ENCODE measurements around the gene KCNIP1.

The KCNIP1 gene

DNA sequence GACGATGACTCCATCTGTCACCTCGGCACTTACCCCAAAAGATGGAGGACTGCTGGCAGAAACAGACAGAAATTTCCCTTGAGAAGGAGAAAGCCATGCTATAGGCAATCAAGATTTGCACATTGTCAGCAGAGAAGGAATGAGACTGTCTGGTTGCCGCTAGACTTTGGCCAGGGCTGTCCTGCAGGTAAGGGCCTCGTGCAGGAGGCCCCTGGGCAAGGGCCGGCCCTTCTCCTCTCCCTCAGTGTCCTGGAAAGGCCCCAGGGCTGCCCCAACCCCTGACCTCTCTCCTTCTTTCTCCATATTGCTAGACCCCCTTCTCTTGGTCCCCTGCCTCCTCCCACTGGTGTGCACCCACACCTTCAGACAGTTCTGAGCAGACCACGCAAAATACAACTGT lies 14.6 kb upstream of the KCNIP1 start:
- no peak for TF ChIP-seq GATA1 (IDR thresholded peaks at IDR 0.05; ENCODE audit: low read depth, low read length)
- TF ChIP-seq POLR2A (IDR thresholded peaks at IDR 0.05; ENCODE audit: low read length), result no peak
- no peak for DNase-seq

GRCh38 chr5:170490381-170490780 lies 13.4 kb upstream of the KCNIP1 start:
- no peak for DNase-seq
- no peak for TF ChIP-seq POLR2A (IDR thresholded peaks at IDR 0.05; ENCODE audit: low read length)
- no peak for TF ChIP-seq GATA1 (IDR thresholded peaks at IDR 0.05; ENCODE audit: low read depth, low read length)

DNA sequence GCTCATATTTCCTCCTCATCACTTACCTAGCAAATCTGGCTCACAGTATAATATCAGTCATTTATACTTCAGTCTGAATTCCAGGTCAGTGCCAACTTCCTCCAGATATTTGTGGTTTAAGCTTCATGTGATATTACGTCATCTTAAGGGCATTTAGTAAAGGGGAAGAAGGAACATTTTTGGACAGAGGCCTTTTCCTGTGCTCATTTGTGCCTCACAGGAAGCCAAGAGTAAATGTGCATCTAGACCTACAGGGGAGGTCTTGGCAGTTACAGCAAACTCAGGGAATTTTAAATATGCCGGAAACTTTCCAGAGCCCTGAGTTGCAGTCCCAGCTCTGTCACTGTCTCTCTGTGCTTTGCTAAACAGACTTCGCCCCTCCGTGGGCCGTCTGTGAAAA lies 12.3 kb upstream of the KCNIP1 start:
- no peak for DNase-seq
- TF ChIP-seq POLR2A (IDR thresholded peaks at IDR 0.05; ENCODE audit: low read length), result no peak
- no peak for TF ChIP-seq GATA1 (IDR thresholded peaks at IDR 0.05; ENCODE audit: low read depth, low read length)

DNA sequence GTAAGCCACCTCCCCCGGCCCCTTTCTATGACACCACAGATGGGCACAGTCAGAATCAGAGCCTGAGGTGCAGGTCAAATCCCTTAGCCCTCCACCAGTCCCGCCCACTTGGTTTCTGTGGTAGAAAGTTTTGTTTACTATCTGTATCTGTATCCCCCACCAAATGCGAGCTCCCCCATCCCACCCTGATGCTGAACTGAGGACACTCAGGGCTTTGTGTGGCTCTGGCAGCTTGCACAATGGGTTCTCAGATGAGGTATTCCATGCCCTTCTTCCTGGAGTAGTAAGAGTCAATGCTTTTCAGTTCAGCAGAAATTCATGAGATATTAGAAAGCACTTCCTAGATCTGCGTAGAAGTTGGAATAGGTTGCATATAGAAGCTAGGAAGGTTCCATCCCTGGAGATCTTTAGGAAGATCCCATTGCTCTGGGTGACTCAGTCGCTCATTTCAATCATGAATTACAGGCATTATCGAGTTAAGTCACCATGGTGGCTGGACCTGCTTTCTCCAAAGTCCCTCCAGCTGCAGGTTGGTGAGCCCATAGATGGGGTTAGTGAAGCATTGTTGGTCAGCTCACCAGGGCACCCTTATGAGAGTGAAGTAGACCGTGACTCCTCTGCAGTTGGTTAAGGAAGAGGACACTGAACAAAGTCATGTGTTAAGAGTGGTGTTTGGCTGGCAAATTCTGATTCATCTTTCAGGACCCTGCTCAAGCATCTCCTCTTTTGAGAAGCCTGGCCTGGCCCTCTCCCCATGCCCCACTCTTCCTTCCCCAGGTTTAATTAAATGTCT lies 10.6 kb upstream of the KCNIP1 start:
- TF ChIP-seq POLR2A (IDR thresholded peaks at IDR 0.05; ENCODE audit: low read length) (no peak), GATA1 (IDR thresholded peaks at IDR 0.05; ENCODE audit: low read depth, low read length) (no peak)

DNA sequence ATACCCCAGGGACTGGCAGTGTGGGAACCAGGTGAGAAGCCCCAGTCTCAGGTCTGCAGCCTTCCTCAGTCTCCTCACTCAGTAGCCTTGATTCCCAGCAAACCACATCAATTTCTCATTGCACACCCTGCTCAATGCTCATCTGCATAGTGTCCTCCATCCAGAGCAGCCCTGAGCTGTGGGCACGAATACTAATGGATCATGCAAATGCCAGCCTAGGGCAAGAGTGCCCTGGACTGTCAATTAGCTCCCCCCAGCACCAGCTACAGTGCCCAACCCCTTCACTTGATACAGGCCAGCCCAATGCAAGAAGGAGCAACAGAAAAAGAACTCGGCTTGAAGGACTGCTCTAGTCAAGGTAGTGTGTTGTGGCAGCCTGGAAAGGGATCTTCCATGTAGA lies 9.8 kb upstream of the KCNIP1 start:
- DNase-seq, result no peak
- TF ChIP-seq GATA1 (IDR thresholded peaks at IDR 0.05; ENCODE audit: low read depth, low read length) (no peak), POLR2A (IDR thresholded peaks at IDR 0.05; ENCODE audit: low read length) (no peak)

More for the DNA sequence above, 10.6 kb upstream of the KCNIP1 start:
- DNase-seq, result no peak

DNA sequence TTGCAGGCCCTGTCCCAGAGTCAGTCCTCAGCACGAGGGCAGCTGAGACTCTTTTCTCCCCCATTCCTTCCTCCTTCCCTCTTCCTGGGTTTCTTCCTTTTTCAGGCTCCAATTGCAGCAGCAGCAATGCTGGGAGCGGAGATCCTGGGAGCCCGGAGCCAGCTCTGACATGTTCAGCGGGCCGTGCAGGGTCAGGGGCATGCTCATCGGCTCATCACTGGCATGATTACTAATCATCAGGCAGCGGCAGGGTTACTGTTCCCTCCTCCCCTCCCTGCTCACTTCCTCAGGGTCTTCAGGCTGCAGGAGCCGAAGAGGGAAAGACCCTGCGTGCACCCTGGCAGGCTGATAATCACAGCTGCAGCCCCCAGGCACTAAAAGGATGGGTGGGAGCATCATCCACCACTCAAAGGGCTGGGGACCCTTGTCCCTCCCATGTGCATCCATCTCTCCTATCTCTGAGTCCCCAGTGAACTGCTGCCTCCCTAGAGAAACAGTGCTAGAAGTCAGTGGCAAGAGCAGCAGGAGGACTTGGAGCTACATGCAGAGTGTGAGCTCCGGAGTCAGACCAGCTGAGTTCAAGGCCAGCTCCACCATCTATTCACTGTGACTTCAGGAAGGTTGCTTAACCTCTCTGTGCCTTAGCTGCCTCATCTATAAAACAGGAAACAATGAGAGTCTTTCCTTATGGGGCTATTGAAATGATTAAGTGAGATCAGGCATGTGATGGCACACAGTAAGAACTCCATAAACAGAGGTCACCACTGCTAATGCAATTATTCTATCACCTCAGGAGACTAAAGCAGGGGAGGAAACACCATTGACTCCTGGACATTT lies 7.8 kb upstream of the KCNIP1 start:
- TF ChIP-seq POLR2A (IDR thresholded peaks at IDR 0.05; ENCODE audit: low read length) (no peak), GATA1 (IDR thresholded peaks at IDR 0.05; ENCODE audit: low read depth, low read length) (no peak)
- DNase-seq, result no peak

- no peak for TF ChIP-seq POLR2A (IDR thresholded peaks at IDR 0.05; ENCODE audit: low read length)
- no peak for TF ChIP-seq GATA1 (IDR thresholded peaks at IDR 0.05; ENCODE audit: low read depth, low read length)
These were observed 7.2 kb upstream of the KCNIP1 start for GRCh38 chr5:170496662-170497028.

GRCh38 chr5:170497311-170498038 lies 6.3 kb upstream of the KCNIP1 start:
- no peak for DNase-seq
- no peak for TF ChIP-seq GATA1 (IDR thresholded peaks at IDR 0.05; ENCODE audit: low read depth, low read length)
- no peak for TF ChIP-seq POLR2A (IDR thresholded peaks at IDR 0.05; ENCODE audit: low read length)

More at GRCh38 chr5:170496662-170497028, 7.2 kb upstream of the KCNIP1 start:
- no peak for DNase-seq

DNA sequence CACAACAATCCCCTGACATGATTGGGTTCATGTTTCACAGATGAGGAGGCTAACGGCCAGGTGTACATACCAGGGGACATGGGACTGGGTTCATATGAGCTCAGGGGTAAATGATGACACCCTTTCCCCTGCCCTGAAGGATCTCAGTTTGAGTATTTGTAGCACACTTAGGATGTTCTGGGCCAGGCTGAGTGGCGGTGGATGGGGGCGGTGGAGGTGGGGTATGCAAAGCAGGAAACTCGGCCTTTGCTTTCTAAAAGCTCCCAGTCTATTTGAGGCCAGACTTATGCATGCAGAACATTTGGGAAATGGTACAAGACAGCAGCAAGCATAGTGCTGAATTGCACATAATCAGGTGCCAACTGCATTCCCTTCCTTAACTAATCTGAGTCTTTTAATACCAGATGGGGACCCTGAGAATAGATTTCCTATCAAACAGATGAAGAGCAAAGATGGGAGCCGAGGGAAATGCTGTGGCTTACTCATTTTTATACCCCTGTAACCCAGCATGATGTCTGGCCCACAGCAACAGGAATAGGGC lies 4.9 kb upstream of the KCNIP1 start:
- no peak for DNase-seq
- TF ChIP-seq POLR2A (IDR thresholded peaks at IDR 0.05; ENCODE audit: low read length) (no peak), GATA1 (IDR thresholded peaks at IDR 0.05; ENCODE audit: low read depth, low read length) (no peak)

DNA sequence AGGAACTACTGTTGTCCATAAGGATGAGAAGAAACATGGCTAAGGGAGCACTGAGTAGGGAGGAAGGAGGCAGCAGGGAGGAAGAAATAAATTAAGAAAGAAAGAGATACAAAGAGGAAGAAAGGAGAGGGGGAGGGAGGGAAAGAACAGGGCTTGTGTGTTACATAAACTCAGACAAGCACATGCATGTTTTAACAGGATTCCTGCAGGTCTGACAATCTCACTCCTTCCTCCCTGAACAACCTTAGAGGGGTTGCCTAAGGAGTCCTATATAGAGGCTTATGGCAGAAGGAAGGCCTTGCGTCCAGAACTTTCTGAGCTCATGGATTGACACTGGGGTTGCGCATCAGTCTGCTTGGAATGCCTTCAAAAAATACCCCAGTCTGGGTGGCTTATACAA lies 4.2 kb upstream of the KCNIP1 start:
- TF ChIP-seq POLR2A (IDR thresholded peaks at IDR 0.05; ENCODE audit: low read length) (no peak), GATA1 (IDR thresholded peaks at IDR 0.05; ENCODE audit: low read depth, low read length) (no peak)
- DNase-seq, result no peak

GRCh38 chr5:170501361-170501760 lies 2.5 kb upstream of the KCNIP1 start:
- TF ChIP-seq GATA1 (IDR thresholded peaks at IDR 0.05; ENCODE audit: low read depth, low read length) (no peak), POLR2A (IDR thresholded peaks at IDR 0.05; ENCODE audit: low read length) (no peak)
- DNase-seq, result no peak

DNA sequence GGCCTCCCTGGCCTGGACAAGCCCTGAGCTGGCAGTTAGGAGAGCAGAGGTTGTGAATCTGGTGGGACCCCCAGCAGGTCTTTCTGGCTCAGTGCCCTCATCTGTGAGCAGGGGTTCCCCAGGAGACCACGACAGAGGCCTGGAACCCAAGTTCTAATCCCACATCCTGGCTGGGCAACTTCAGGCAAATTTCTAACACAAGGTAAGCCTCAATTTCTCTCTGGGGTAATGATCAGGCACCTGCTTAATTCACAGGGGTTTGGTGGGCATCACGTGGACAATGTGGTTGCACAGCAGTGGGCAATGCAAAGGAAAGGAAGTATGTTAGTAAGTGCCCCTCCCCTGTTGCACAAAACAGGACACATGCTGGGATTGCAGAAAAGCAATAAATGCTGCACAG lies 1.9 kb upstream of the KCNIP1 start:
- no peak for TF ChIP-seq POLR2A (IDR thresholded peaks at IDR 0.05; ENCODE audit: low read length)
- TF ChIP-seq GATA1 (IDR thresholded peaks at IDR 0.05; ENCODE audit: low read depth, low read length), result no peak
- no peak for DNase-seq

- no peak for TF ChIP-seq GATA1 (IDR thresholded peaks at IDR 0.05; ENCODE audit: low read depth, low read length)
- no peak for TF ChIP-seq POLR2A (IDR thresholded peaks at IDR 0.05; ENCODE audit: low read length)
- DNase-seq, result no peak
These were observed 921 bp downstream of the KCNIP1 start for GRCh38 chr5:170504616-170505266.

Measured in erythroblast (primary cell).